SU-DHL-6 (cell line): ENCODE measurements around the gene TELO2.

ENCODE experiments used
- CTCF ChIP-seq: fragments of 200-600 bp; sonication (generic); IDR thresholded peaks from one replicate; pipeline ENCODE4 v1.5.1; 2017; ENCODE audit warnings: antibody characterized with exemption, mild to moderate bottlenecking, low read length, moderate library complexity; ENCODE audit not compliant: insufficient read depth, poor library complexity, severe bottlenecking
- EZH2phosphoT487 ChIP-seq: fragments of 200-600 bp; sonication (generic), shearing (Covaris generic); conservative IDR thresholded peaks from 2 replicates; pipeline ENCODE4 v1.6.1; 2018; ENCODE audit warnings: mild to moderate bottlenecking, antibody characterized with exemption, low read length, moderate library complexity, mixed read lengths

- no peak for TF ChIP-seq CTCF
- TF ChIP-seq EZH2phosphoT487 = no peak
Observed at GRCh38 chr16:1533443-1533951, 40.3 kb downstream of the TELO2 start, which contains the start of gene TMEM204.
